T follicular helper cell (primary cell): ENCODE measurements around the gene CCT6B.
"Not testable (repeated sequence)": the region's sequence is repeated elsewhere in the genome, so short reads cannot be mapped to it uniquely, and the experiment has no call there.

Source experiments
- DNase-seq: peaks from one replicate; pipeline ENCODE4 v3.0.0-alpha.2; 2020; ENCODE audit warnings: low read depth

Gene CCT6B

DNA sequence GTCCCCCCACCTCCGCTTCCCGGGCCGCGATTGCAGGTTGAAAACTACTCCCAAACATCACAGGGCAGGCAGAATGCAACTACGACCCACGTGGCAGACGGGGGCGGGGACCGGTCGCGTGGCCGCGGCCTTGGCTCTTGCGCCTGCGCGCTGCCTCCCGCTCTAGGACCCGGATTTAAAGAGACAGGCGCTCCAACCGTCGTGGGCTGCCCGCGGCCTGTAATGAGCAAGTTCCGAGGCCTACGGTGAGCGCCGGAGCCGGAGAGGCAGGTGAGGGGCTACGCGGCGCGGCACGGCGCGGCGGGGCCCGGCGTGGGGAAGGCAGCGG, 19.1 kb upstream of the CCT6B start, which contains the start of gene LIG3:
Gene LIG3, plus strand, starts transcription at position 160 of the 328 bp plus-strand sequence. CDS start 2,494 bp downstream, outside the sequence.
- peak; percentile 86 for DNase-seq

- DNase-seq, result no peak
Observed at GRCh38 chr17:34979650-34980352, 18.5 kb upstream of the CCT6B start.

- DNase-seq, result no peak
Observed at GRCh38 chr17:34979153-34979552, 17.9 kb upstream of the CCT6B start.

DNA sequence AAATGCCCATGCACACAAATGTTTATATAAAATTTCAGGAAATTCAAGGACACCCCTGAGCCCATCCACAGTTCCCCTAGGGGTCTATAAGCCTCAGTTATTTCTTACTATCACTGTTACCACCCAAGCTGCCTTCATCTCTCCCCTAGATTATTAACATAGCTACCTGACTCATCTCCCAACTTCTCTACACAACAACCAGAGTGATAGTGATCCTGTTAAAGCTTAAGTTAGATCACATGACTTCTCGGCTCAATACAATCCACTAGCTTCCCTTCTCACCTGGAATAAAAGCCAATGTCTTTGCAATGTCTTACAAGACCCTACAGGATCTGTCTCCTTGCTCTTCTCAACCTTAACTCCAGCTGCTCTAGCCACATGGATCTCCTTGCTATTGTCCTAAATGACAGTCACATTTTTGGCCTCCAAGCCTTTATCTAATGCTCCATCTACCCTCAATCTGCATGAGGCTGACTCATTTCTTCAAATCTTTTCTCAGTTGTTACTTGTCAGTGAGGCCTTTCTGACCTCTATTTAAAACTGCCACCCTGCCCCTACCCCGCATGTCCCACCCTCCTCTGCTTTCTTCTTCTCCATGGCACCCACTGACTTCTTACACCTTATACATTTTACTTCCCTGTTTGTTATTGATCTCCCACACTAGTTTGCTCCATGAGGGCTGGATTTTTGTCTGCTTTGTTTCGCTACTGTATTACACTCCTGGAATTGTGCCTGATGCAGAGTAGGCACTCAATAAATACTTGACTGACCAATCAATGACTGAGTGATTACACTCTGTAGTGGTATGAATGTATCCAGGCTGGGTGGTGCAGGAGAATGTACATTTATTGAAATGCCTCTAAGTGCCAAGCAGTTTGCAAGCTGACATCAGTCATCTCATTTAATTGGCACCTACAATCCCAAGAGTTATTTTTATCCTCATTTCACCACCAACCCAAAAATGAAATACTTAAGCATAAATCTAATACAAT, 13.8 kb upstream of the CCT6B start:
- DNase-seq, result no peak

DNA sequence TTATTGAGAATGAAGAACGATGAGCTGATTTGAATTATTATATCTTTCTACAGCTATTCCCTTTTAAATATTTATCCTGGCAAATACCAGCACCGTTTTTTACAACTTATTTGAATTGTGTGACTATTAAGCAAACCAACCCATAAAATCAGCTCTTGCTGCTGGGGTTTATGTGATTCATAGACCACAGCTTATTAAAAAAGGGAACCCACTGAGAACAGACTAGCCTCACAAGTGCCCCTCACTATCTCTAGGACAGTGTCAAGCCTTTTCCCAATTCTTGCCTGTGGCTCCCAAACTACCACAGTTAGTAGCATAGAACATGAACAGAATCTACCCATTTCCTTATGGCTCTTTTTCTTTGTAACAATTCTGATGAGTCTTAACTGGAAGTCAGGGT, 12.9 kb upstream of the CCT6B start:
- no peak for DNase-seq

GRCh38 chr17:34958438-34958837, 2.8 kb downstream of the CCT6B start:
- DNase-seq, result no peak

DNA sequence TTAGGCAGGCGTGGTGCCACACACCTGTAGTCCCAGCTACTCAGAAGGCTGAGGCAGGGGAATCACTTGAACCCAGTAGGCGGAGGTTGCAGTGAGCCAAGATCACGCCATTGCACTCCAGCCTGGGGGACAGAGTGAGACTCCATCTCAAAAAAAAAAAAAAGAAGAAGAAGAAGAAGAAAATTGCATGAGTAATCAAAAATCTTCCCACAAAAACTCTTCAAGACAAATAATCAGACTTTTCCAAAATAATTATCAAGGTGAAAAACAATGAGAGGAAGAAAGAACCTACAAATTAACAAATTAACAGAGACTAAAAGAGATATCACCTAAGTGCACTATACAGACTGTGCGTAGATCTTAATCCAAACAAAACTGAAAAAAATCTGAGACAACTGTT, 10.5 kb downstream of the CCT6B start:
- not testable (repeated sequence) for DNase-seq

DNA sequence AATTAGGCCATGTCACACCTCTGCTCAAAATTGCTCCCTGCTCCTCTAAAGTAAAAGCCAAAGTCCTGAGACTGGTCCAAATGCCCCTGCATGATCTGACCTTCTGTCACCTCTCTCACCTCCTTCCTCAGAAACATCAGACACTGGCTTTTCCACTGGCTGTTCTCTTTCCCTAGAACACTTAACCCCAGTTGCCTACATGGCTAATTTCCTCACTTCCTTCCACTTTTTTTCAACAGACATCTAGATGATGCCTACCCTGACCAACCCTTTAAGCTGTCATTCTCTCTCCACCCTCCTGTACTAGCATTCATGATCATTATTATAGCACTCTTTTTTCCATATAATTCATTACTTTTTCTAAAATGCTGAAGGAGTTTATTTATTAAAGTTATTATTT, 31.0 kb downstream of the CCT6B start:
- no peak for DNase-seq

GRCh38 chr17:34926661-34927060, 34.6 kb downstream of the CCT6B start:
- DNase-seq, result no peak

DNA sequence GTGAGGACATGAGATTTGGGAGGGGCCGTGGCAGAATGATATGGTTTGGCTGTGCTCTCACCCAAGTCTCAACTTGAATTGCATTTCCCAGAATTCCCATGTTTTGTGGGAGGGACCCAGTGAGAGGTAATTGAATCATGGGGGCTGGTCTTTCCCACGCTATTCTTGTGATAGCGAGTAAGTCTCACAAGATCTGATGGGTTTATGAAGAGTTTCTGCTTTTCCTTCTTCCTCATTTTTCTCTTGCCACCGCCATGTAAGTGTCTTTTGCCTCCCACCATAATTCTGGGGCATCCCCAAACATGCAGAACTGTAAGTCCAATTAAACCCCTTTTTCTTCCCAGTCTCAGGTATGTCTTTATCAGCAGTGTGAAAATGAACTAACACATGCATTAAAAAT, 40.6 kb downstream of the CCT6B start:
- no peak for DNase-seq

DNA sequence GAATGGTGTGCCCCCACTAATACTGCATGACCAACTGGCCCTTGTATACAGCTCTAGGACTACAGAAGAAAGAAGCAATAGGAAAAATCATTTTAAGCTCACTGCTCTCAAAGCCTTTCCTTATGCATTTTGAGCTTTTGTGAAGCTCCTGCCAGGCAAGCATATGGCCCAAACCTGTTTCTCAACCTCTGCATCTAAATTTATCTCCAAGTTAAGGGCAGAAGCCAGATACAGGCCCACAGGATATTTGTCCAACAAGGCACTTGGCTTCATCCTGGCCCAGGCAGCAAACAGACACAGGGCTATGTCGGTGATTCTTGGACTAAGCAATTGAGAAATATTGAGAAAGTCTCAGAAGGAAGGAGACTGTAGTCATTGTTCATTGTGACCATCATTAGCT, 43.9 kb downstream of the CCT6B start:
- no peak for DNase-seq

- no peak for DNase-seq
Observed at GRCh38 chr17:34916120-34916519, 45.1 kb downstream of the CCT6B start.

DNA sequence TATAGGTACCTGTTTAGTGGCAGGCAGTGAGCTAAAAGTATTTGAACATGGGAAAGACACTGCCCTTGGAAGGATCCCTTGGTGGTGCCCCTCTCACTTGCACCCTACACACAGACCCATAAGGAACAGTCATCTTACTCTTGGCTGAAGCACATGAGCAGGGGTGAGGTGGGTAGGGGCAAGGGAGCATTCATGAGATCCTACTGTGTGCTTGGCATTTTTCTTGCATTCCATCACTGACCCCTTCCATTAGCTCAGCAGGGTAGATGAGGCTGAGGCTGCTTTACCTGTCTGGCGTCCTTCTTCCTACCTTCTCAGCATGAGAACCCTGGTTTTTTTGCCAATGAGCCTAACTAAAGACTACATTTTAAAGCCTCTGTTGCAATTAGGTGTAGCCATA, 48.3 kb downstream of the CCT6B start:
- no peak for DNase-seq

DNA sequence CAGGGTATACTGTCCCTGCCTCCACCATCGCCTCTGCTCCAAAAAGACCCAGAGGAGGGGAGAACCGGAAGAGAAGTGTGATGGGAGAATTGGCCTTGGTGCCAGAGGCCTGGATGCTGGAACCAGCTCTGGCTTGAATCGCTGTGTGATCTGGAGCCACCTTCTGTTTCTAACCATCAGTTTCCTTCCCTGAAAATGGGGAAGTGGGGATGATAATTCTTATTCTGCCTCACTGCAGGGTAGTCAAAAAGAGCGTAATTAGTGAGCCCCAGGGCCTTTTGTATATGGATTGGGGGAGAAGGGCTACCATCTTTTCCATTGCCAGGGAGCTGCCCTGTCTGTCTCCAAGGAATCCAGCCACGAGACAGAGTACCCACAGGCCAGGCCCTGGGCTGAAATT, 52.2 kb downstream of the CCT6B start:
- DNase-seq, result no peak

DNA sequence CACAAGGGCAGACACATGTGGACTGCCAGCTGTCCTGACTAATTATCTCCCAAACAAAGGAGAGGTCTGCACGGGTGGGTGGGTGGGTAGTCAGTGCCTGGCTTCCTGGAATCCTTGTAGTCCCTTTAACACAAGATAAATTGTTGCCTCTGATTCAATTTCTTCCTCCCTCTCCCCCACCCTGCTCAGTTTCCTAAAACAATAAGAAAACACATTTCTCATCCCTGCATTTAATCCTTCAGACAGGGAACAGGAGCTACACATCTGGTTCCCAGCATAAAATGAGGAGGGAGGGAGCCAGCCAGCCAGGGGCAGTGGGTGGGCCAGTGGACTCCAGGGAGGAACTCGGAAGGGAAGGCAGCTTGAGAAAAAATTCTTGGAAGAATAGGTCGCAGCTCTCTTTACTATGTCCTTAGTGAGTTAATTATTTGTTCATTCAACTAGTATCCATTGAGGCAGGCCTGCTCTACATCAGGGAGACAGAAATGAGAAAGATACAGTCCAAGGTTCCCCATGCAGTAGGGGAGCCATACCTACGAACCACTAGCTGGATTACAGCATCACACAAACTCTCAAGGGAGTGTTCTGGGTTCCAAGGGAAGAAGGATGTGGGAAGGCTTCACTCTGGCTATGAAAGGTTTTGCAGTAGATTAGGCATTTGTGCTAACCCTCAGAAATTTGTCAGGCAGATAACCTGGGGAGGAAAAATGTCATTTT, 58.3 kb downstream of the CCT6B start:
- no peak for DNase-seq

DNA sequence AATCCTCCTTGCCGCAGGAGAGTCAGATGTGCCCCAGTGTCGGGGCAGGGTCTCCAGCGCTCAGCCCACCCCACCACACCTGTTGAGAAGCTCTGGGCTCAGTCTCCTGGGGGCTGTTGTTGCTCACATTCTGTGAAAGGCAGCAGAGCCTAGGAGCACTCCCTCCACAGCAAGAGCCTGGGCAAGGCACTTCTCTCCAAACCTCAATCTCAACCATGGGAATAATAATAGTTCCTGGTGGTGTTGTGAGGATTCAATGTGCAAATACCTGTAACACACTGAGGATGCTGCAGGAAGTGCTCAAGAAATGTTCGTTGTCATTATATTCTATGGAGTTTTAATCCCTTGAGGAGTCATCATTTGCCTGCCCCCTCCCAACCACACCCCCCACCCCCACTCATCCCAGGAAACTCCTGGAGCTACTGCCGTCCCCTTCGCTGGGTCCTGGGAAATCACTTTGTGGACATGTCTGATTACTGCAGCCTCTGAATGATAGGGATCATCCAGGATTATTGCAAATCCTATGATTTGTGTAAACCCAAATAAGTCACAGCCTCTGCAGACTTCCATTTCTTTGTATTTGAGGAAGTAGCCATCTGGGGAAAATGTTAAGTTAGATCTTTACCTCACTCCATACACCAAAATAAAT, 61.5 kb downstream of the CCT6B start:
- no peak for DNase-seq

GRCh38 chr17:34895383-34895782, 65.9 kb downstream of the CCT6B start:
- no peak for DNase-seq

DNA sequence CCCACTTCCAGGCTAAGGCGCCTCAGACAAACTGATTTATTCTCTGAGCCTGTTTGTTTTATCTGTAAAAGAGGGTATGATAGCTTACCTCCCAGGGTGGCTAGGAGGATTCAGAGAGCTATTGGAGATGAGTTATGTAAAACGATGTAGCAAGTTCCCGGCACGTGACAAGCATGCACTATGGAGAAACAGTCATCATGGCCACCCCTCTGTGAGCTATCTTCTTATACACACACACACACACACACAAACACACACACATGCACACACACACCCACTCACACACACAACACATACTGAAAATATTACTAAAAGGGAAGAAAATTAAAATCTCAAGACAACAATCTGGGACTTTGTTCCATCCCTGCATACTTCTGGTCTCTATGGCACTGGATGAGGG, 66.3 kb downstream of the CCT6B start:
- no peak for DNase-seq

GRCh38 chr17:34892461-34893249, 68.6 kb downstream of the CCT6B start:
- peak; percentile 10 for DNase-seq

DNA sequence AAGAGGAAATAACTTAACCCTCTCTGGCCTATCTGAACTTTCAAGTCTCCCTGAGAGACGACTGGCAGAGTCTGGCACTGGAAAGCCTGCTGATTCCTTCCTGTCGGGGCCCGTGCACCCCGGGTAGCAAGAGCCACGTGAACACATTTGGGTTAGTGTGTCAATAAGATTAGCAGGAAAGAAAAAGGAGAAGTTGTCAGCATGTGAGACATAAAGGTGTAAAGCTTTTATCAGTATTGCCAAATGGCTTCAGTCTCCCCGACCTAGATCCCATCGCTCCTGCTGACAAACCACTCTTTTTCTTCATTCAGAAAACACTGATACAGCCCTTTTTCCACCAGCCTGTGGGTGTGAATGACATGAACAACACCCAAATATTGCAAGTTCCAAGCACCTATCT, 74.4 kb downstream of the CCT6B start:
- no peak for DNase-seq

GRCh38 chr17:34885076-34885475, 76.2 kb downstream of the CCT6B start:
- DNase-seq, result no peak
